GM12878 (cell line): ENCODE measurements around the gene N4BP2L1. TPM values are rescaled to one million over a fixed set of nuclear protein-coding genes. Genes with fewer than 3 reads are reported as not detected.

ENCODE experiments used
- ATF7 ChIP-seq: fragments of 450-650 bp; IDR thresholded peaks from 2 replicates; pipeline ENCODE4 v1.6.1; 2016; ENCODE audit warnings: low read depth, mild to moderate bottlenecking
- BACH1 ChIP-seq: fragments of 450-650 bp; IDR thresholded peaks from 2 replicates; pipeline ENCODE4 v1.6.1; 2017; ENCODE audit warnings: mild to moderate bottlenecking, borderline replicate concordance
- BCL11A ChIP-seq: IDR thresholded peaks from 2 replicates; pipeline ENCODE4 v1.6.1; 2011; ENCODE audit warnings: low read depth, low read length
- BMI1 ChIP-seq: fragments of 450-650 bp; IDR thresholded peaks from 2 replicates; pipeline ENCODE4 v1.6.1; 2016; ENCODE audit warnings: mild to moderate bottlenecking, moderate library complexity, borderline replicate concordance
- CHD2 ChIP-seq: IDR thresholded peaks from 2 replicates; pipeline ENCODE4 v1.6.1; 2011; ENCODE audit warnings: low read depth, low read length, improper control_type of control experiment, borderline replicate concordance
- EZH2 ChIP-seq: IDR thresholded peaks from 2 replicates; pipeline ENCODE4 v1.6.1; 2012; ENCODE audit warnings: low read depth, mild to moderate bottlenecking, control low read depth, inconsistent platforms, low read length, borderline replicate concordance; ENCODE audit not compliant: control insufficient read depth
- IRF4 ChIP-seq: IDR thresholded peaks from 2 replicates; pipeline ENCODE4 v1.6.1; 2011; ENCODE audit warnings: low read depth, low read length
- MTA2 ChIP-seq: fragments of 450-650 bp; IDR thresholded peaks from 2 replicates; pipeline ENCODE4 v1.6.1; 2016; ENCODE audit warnings: low read depth, mild to moderate bottlenecking, moderate library complexity
- NBN ChIP-seq: fragments of 450-650 bp; IDR thresholded peaks from 2 replicates; pipeline ENCODE4 v1.6.1; 2016
- PML ChIP-seq: IDR thresholded peaks from 2 replicates; pipeline ENCODE4 v1.6.1; 2012; ENCODE audit warnings: low read length, inconsistent platforms
- POLR2AphosphoS5 ChIP-seq: IDR thresholded peaks from 2 replicates; pipeline ENCODE4 v1.6.1; 2011; ENCODE audit warnings: mild to moderate bottlenecking, low read length, inconsistent platforms
- RAD51 ChIP-seq: fragments of 450-650 bp; IDR thresholded peaks from 2 replicates; pipeline ENCODE4 v1.6.1; 2016; ENCODE audit warnings: moderate library complexity, mild to moderate bottlenecking, inconsistent platforms
- SMAD5 ChIP-seq: IDR thresholded peaks from 2 replicates; pipeline ENCODE4 v1.6.1; 2016; ENCODE audit warnings: antibody characterized with exemption, low read depth
- ZNF217 ChIP-seq: fragments of 450-650 bp; IDR thresholded peaks from 2 replicates; pipeline ENCODE4 v1.6.1; 2017; ENCODE audit warnings: antibody characterized with exemption, mild to moderate bottlenecking
- polyA plus RNA-seq, 11 experiments: library from polyadenylated mRNA; depleted of rRNA in 4 of 11; unstranded in 6 of 11; stranded (reverse) in 5 of 11; fragments of >200 nt; fragmentation: Nextera tagmentation in 4 of 11; fragmentation: Illumina TruSeq in 1 of 11; extraction: Ambion mirVana in 4 of 11; extraction: Trizol in 1 of 11; gene quantifications; 1 replicate in 1 of 11; 2 replicates in 10 of 11; pipeline versions ENCODE4 v1.2.1 to v1.2.3, GENCODE V29; 2011 to 2016; ENCODE audit warnings: inconsistent platforms in 2 of 11, missing spikeins in 2 of 11, low read depth in 1 of 11
- total RNA-seq, 4 experiments: library from RNA; depleted of rRNA in 3 of 4; stranded (reverse); fragments of >200 nt in 3 of 4; fragmentation: Illumina TruSeq in 1 of 4; extraction: Trizol in 1 of 4; gene quantifications; 2 replicates each; pipeline versions ENCODE4 v1.2.1 to v1.2.3, GENCODE V29; 2013 to 2021
- TF ChIP-seq, protein P1 (sequence below): fragments of 450-650 bp; IDR thresholded peaks from 2 replicates; pipeline ENCODE4 v1.6.1; 2016; ENCODE audit warnings: mild to moderate bottlenecking
- TF ChIP-seq, protein P2 (sequence below): fragments of 450-650 bp; IDR thresholded peaks from 2 replicates; pipeline ENCODE4 v1.6.1; 2017; ENCODE audit warnings: borderline replicate concordance
- TF ChIP-seq, protein P3 (sequence below): fragments of 450-650 bp; IDR thresholded peaks from 2 replicates; pipeline ENCODE4 v1.6.1; 2018; ENCODE audit warnings: mild to moderate bottlenecking, low read depth, moderate library complexity; ENCODE audit not compliant: partially characterized antibody
- TF ChIP-seq, protein P4 (sequence below): IDR thresholded peaks from 2 replicates; pipeline ENCODE4 v1.6.1; 2011; ENCODE audit warnings: mild to moderate bottlenecking, low read depth, low read length, moderate library complexity; ENCODE audit not compliant: insufficient replicate concordance

The N4BP2L1 gene
- total and polyA plus RNA-seq, 10 of the 15 experiments (the other 5 are each of a cell fraction or from before 2014, with no cell fraction given) = 3.3 to 42.5 (median 16.2) TPM

DNA sequence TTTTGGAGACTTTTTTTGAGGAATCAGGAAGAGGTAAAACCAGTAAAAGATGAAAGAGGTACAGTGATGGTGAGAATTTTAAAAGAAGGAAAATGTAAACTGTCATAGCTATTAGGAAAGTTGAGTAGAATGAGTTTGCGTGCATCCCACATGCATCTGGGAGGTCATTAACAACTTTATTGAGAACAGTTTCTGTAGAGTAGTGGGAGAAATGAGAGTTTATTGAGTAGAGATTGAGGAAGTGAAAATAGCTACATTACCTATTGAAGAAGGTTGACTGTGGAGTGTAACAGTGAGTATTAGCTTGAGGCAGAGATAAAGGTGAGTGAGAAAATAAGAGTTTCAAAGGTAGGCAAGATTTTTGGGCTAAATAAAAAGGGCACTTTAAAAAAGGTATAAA, 73.9 kb downstream of the N4BP2L1 start (continued):
- TF ChIP-seq, protein P1, sequence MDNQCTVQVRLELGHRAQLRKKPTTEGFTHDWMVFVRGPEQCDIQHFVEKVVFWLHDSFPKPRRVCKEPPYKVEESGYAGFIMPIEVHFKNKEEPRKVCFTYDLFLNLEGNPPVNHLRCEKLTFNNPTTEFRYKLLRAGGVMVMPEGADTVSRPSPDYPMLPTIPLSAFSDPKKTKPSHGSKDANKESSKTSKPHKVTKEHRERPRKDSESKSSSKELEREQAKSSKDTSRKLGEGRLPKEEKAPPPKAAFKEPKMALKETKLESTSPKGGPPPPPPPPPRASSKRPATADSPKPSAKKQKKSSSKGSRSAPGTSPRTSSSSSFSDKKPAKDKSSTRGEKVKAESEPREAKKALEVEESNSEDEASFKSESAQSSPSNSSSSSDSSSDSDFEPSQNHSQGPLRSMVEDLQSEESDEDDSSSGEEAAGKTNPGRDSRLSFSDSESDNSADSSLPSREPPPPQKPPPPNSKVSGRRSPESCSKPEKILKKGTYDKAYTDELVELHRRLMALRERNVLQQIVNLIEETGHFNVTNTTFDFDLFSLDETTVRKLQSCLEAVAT = peak; percentile 55; the same call in 1 of the 2 replicates
- TF ChIP-seq POLR2AphosphoS5 (no peak), BCL11A (no peak), BMI1 (no peak), ATF7 (no peak), CHD2 (no peak), PML (no peak), BACH1 (no peak), RAD51 (no peak), EZH2 (no peak), ZNF217 (0 out of 2 replicates have a peak, but pooled peaks have one; percentile 58), NBN (0 out of 2 replicates have a peak, but pooled peaks have one; percentile 24), SMAD5 (no peak), MTA2 (peak; percentile 80), IRF4 (0 out of 2 replicates have a peak, but pooled peaks have one; percentile 58)
- TF ChIP-seq, protein P2, sequence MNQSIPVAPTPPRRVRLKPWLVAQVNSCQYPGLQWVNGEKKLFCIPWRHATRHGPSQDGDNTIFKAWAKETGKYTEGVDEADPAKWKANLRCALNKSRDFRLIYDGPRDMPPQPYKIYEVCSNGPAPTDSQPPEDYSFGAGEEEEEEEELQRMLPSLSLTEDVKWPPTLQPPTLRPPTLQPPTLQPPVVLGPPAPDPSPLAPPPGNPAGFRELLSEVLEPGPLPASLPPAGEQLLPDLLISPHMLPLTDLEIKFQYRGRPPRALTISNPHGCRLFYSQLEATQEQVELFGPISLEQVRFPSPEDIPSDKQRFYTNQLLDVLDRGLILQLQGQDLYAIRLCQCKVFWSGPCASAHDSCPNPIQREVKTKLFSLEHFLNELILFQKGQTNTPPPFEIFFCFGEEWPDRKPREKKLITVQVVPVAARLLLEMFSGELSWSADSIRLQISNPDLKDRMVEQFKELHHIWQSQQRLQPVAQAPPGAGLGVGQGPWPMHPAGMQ = no peak
- TF ChIP-seq, protein P3, sequence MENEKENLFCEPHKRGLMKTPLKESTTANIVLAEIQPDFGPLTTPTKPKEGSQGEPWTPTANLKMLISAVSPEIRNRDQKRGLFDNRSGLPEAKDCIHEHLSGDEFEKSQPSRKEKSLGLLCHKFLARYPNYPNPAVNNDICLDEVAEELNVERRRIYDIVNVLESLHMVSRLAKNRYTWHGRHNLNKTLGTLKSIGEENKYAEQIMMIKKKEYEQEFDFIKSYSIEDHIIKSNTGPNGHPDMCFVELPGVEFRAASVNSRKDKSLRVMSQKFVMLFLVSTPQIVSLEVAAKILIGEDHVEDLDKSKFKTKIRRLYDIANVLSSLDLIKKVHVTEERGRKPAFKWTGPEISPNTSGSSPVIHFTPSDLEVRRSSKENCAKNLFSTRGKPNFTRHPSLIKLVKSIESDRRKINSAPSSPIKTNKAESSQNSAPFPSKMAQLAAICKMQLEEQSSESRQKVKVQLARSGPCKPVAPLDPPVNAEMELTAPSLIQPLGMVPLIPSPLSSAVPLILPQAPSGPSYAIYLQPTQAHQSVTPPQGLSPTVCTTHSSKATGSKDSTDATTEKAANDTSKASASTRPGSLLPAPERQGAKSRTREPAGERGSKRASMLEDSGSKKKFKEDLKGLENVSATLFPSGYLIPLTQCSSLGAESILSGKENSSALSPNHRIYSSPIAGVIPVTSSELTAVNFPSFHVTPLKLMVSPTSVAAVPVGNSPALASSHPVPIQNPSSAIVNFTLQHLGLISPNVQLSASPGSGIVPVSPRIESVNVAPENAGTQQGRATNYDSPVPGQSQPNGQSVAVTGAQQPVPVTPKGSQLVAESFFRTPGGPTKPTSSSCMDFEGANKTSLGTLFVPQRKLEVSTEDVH = no peak
- TF ChIP-seq, protein P4, sequence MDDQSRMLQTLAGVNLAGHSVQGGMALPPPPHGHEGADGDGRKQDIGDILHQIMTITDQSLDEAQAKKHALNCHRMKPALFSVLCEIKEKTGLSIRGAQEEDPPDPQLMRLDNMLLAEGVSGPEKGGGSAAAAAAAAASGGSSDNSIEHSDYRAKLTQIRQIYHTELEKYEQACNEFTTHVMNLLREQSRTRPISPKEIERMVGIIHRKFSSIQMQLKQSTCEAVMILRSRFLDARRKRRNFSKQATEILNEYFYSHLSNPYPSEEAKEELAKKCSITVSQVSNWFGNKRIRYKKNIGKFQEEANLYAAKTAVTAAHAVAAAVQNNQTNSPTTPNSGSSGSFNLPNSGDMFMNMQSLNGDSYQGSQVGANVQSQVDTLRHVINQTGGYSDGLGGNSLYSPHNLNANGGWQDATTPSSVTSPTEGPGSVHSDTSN = no peak
